Fibroblast of skin of left biceps (primary cell): ENCODE results near the gene AP1S1.
"Not testable (repeated sequence)": the region's sequence is repeated elsewhere in the genome, so short reads cannot be mapped to it uniquely, and the experiment has no call there.

Experiments used
- DNase-seq, 2 experiments: peaks; one replicate each; pipeline ENCODE4 v3.0.0-alpha.2; 2013; ENCODE audit warnings: low read depth in 2 of 2

The AP1S1 gene

DNA sequence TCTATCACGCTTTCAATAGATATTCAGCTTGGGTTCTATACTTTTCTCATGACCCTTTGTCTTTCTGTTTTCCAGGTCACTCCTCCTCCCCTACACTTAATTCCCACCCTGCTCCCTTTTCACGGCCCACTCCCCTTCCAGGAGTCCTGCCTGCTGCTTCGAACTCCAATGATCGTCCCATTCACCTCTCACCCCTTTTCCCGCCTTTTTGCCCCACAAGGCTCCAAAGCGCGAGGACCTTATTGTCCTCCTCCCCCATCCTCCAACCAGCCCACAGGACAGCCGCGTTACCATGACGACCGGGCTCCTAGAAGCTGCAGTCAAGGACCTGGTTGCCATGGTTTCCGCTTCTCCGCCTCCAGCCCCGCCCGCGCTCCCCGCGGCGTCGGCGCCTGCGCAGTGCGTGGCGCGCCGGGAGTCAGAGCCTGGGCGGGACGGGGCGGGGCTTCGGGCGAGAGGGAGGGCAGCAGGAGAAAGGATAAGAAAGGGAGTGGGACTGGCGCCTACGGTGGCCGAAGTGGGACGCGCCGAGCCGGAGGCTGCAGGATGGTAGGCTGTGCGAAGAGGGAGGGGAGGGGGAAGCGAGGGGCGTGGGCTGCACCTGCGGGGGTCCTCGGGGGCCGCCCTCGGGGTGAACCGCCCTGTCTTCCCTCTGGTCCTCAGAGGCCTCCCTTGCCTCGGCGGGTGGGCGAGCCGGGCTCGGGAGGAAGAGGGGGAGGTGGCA lies at the start of gene AP1S1:
TSS of gene AP1S1 (plus strand) at position 508 of the 724 bp plus-strand sequence. CDS start at position 547, 39 bp downstream.
- DNase-seq, result peak; percentile 86 to 88

DNA sequence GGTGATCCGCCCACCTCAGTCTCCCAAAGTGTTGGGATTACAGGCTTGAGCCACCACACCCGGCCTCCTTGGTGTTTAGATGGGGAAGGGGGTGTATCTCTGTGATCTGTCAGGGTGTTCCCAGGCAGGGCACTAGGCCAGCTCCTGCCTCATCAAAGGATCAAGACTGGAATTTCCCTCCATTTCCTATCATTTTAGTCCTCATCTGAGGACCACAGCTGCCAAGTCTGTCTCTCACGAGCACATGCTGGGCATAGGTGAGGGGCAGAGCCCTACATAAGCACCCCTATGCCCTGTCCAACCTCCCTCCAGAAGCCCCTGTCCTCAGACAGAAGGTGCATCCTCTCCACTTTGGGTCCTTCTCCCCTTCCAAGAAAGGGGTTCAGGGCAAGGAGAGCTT lies 49.5 kb upstream of the AP1S1 start:
- no peak for DNase-seq

DNA sequence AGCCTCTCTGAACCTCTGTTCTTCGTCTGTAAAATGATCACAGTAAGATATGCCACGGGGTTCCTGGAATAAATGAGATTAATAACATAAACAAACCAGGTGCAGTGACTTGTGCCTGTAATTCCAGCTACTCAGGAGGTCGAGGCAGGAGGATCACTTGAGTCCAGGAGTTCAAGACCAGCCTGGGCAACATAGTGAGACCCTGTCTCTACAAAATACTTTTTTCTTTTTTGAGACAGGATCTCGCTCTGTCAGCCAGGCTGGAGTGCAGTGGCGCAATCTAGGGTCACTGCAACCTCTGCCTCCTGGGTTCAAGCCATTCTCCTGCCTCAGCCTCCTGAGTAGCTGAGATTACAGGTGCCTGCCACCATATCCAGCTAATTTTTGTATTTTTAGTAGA lies 49.0 kb upstream of the AP1S1 start:
- DNase-seq, result not testable (repeated sequence)

DNA sequence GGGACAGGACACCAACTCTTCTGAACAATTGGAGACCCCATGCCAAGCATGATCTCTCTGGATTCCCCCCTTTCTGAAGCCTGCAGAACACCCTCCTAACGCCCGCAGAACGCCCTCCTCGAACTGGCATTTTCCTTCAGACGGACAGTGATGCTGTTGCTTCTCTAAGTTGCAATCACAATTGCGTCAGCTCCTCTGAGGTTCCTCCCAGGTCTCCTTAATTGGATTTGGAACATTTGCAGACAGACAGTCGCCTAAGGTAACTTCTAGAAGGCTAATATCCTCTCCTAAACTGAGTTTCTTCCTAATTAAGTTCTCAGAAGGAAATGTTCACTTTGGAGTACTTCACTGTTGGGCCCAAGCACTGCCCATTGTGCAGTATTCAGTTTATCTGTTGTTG lies 47.9 kb upstream of the AP1S1 start:
- DNase-seq, result no peak

DNA sequence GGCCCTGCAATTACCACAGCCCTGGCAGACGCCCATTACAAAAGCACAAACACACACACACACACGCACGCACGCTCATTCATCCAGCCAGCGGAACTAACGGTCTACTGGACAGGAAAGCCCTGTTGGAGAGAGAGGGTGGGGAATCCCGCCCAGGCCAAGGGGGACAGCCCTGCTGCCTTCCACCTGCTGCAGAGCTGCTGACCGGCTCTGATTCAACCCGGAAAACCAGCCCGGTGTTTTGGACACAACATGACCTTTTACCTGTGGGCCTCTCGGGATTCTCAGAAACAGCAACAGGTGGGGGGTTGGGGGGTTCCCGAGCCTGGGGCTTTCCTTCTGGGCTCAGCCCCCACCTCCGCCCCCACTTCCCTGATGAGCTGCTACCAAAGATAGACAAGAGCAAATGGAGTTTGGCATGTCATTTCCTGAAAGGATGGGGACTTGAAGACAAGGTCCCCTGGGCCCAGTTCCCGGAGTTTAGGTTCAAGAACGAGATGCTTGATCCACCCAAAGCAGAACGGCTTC lies 45.9 kb upstream of the AP1S1 start:
- no peak for DNase-seq

DNA sequence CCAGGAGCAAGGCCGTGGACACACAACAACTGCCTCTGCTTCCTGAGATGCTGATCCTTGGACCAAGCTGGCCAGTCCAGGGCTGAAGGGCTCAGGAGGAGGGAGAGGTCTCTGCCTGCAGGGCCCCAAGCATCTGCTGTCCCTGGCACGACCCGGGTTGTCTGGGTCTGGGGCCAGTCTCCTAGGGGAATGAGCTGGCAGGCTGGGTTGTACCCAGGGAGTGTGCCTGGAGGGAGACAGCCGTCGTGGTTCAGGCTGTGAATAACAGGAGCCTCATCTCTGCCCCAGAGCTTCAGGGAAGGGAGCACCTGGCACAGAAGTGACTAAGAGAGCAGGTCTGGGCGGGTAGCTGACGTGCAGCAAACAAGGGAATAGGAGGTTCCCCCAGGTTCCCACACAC lies 45.3 kb upstream of the AP1S1 start:
- DNase-seq, result no peak

DNA sequence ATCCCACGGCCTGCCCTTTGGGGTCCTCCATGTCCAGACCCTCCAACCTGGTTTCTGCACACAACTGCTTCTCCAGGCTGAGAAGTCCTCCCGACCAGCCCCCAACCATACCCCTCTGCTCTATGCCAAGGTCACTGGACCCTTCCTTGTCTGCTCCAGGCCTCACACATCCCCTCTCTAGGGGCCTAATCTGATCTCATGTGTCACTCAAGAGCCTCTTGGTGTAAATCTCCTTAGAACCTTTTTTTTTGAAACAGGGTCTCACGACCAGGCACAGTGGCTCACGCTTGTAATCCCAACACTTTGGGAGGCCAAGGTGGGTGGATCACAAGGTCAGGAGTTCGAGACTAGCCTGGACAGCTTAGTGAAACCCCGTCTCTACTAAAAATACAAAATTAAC lies 44.9 kb upstream of the AP1S1 start:
- no peak for DNase-seq

DNA sequence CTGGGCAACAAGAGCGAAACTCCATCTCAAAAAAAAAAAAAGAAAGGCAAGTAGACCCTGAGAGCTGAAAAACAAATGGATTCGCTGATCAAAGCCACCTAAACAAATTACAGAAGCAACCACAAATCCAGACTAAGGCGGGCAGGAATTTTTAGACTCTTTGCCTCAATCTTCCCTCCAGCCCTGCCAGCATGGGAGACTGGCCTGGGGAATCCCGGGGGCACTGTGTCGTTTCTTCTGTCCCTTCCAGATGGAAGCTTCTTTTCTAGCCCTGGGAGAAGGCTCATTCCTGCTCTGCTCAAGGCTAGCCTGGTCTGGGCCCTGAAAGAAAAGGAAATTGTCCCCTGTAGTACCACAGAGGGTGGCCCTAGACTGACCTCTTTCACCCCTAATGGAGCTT lies 43.0 kb upstream of the AP1S1 start:
- DNase-seq, result no peak

DNA sequence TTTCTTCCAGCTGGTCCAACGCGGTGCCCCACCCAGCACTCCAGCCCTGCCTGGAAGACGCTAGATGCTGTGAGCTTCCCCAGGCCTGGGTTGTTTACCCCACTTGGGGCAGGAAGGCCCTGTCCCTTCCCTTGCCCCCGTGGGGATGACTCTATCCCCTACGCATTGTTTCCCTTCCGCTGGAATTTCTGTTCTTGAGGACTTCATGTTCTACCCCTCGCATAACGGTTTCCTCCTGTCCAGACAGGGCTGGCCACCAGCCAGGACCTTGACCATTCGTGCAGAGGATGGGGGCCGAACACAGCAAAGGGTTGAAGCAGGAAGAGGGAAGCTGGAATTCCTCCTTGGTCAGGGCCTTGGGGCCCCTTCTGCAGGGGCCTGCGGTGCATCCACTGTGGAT lies 42.0 kb upstream of the AP1S1 start:
- no peak for DNase-seq

DNA sequence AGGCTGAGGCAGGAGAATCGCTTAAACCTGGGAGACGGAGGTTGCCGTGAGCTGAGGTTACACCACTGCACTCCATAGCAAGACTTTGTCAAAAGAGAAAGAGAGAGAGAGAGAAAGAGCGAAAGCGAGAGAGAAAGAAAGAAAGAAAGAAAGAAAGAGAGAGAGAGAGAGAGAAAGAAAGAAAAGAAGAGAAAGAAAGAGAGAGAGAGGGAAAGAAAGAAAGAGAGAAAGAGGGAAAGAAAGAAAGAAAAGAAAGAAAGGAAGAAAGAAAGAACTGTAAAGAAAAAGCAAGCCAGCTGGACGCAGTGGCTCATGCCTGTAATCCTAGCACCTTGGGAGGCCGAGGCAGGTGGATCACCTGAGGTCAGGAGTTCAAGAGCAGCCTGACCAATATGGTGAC lies 41.1 kb upstream of the AP1S1 start:
- not testable (repeated sequence) for DNase-seq

DNA sequence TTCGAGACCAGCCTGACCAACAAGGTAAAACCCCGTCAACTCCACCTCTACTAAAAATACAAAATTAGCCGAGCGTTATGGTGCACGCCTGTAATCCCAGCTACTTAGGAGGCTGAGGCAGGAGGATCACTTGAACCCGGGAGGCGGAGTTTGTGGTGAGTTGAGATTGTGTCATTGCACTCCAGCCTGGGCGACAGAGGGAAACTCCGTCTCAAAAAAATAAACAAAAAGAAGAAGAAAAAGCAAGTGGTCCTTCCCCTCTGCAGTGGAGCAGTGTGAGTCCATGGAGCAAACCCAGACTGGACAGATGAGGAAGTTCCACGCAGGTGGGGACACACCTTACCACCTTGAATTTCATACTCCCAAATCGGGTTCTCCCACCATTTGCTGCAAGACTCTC lies 40.4 kb upstream of the AP1S1 start:
- no peak for DNase-seq

DNA sequence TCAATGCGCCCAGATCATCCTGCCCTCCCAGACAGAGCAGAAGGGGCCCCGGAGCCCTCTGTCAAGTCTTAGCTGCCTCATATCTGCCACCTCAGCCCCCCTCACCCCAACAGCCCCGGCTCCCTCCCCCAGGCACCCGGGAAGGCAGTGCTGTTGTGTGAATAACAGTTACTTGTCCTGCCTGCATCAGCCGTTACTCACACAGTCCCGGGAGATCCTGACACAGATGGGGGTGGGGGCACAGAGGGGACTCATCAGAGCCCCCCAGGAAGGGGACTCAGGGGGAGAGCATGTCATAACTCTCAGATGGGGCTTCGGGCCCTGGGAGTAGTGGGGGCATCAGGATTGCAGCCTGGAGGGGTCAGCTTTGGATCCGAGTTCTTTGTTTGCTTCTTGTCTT lies 39.8 kb upstream of the AP1S1 start:
- no peak for DNase-seq

DNA sequence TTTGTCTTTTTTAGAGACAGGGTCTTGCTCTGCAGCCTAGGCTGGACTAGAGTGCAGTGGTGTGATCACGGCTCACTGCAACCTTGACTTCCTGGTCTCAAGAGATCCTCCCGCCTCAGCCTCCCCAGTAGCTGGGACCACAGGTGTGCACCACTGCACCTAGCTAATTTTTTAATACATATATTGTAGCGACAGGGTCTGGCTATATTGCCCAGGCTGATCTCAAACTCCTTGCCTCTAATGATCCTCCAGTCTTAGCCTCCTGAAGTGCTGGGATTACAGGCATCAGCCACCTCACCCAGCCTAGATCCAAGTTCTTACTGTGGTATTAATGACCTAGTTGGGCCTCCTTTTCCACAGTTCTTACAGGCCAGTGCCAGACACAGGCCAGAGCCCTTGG lies 39.1 kb upstream of the AP1S1 start:
- DNase-seq, result no peak

DNA sequence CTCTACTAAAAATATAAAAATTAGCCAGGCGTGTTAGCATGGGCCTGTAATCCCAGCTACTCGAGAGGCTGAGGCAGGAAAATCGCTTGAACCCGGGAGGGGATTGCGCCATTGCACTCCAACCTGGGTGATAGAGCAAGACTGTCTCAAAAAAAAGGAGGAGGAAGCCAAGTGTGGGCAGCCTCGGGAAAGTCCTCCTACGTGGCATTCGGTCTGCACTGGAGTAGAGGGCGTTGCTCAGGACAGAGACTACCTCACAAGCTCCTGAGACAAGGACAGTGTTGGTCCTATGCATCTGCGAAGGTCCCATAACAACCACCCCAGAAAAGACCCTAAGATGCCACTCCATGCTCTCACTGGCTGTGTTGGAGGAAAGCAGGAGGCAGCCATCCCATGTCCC lies 37.4 kb upstream of the AP1S1 start:
- DNase-seq, result no peak

DNA sequence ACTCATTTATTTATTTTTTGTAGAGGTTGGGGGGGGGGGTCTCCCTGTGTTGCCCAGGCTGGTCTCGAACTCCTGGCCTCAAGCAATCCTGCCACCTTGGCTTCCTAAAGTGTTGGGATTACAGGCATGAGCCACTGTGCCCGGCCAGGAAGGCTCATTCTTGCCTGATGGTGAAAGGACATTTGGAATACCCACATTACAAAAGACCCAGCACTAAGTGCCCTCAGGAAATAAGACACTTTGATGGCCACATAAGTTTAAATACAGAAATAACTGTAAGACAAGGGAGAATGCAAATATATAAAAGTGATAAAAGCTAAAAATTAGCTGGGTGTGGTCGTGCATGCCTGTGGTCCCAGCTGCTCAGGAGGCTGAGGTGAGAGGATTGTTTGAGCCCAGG lies 35.4 kb upstream of the AP1S1 start:
- no peak for DNase-seq

DNA sequence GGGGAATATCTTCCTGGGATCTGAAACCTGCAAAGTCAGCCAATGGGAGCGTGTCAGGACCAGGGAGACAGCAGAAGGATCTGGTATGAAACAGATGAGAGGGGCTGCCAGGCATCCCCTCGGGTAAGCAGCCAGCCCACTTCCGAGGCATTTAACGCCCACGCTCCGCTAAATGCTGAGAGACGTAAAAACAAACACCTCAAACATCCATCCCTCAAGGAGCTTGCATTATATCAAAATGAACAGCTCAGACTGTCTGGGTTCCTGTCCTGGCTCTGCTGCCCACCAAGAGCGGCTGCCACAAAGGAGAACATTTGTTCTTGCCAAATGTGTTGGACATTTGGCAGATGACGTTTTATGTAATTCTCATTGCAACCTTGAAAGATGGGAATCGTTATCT lies 34.4 kb upstream of the AP1S1 start:
- DNase-seq, result no peak

DNA sequence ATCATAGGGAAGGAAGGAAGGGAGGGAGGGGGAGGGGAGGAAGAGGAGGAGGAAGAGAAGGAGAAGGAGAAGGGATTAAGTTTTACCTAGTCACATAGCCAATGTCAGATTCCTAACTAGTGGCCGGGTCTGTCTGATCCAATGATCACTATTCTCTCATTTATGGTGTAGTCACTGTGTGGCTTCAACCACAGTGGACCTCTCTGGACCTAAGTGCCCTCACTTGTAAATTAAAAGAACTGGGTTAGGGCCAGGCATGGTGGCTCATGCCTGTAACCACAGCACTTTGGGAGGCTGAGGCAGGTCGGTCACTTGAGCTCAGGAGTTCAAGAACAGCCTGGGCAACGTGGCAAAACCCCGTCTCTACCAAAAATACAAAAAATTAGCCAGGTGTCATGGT lies 34.0 kb upstream of the AP1S1 start:
- no peak for DNase-seq

DNA sequence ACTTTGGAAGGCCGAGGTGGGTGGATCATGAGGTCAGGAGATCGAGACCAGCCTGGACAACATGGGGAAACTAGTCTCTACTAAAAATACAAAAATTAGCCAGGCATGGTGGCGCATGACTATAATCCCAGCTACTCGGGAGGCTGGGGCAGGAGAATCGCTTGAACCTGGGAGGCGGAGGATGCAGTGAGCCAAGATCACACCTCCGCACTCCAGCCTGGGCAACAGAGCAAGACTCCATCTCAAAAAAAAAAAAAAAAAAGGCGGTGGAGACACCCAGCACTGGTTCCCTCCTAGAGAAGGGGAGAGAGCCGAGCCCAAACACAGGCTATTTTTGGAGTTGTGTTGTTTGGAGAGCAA lies 32.7 kb upstream of the AP1S1 start:
- DNase-seq, result not testable (repeated sequence)

DNA sequence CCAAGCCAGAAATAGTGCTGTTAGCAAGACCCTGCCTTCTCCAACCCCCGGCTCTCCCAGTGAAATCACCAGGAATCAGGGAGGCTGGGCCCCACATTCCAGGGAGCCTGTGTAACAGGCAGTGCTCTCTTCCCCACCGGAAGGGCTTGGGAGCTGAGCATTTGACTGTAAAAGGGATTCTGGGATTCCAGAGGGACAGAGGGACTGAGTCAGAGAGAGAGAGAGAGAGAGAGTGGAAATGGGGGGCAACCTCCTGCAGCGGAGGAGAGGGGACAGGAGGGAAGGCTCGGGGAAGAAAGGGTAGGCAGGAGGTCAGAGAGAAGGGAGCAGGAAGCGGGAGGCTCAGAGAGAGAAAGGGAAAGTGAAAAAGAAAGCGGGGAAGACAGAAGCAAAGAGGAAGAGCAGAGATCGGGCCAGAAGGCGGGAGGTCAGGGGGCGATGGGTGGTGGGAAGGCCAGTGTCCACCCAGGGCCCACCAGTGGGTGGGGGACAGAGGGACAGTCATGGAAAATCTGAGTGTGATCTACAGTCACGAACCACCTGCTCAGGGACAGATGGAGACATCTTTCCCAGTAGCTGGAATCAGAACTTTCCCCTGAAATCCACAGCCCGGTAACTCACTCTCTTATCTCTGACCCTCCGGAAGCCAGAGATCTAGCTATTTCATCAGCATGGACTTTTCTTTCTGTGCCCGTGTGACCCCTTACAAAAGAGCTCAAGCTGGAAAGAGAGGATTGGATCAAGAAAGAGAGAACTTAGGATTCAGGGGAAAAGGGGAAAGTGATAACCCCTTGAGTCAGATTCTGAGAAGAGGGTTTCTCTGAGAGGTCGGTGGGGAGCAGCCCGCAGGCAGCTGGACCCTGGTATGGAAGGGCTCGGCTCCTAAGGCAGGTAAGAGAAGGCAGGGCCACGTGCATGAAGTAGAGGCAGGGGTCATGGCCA lies 32.0 kb upstream of the AP1S1 start:
- peak; percentile 98 to 99 for DNase-seq

DNA sequence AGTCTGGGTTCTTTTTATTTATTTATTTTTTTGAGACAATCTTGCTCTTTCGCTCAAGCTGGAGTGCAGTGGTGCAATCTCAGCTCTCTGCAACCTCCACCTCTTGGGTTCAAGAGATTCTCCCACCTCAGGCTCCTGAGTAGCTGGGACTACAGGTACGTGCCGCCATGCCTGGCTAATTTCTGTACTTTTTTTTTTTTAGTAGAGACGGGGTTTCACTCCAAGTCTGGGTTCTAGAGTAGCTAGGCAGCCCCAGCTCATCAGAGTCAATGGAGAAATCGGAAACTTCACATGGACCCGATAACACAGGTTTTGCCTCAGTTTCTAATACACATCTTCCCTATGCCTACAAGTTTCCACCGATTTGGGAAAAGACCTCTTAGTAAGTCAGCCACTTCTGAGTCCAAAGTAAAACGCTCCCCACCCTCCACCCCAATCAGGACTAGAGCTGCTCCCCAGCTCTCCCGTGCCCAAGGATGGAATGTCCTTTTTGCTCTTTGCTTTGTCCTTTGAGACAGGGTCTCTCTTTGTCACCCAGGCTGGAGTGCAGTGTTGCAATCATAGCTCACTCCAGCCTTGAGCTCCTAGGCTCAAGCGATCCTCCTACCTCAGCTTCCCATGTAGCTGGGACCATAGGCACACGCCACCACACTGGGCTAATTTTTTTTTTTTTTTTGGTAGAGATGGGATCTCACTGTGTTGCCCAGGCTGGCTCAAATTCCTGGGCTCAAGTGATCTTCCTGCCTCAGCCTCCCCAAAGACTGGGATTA lies 31.2 kb upstream of the AP1S1 start:
- no peak for DNase-seq

DNA sequence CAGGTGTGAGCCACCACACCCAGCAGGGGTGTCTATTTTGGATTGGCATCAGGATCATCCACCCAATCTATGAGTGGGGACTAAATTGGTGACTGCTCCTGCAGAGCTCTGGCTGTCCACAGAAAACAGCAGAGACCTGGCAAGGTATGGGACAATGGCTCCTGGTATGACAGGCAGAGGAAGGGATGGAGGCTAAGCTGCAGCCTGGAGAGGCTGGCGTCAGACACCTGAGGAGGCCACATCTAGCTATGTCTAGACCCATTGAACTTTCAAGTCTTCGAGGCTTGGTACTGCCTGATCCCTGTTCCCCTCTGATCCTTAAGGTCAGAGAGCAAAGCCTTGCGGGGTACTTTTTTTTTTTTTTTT lies 30.6 kb upstream of the AP1S1 start:
- DNase-seq, result no peak

DNA sequence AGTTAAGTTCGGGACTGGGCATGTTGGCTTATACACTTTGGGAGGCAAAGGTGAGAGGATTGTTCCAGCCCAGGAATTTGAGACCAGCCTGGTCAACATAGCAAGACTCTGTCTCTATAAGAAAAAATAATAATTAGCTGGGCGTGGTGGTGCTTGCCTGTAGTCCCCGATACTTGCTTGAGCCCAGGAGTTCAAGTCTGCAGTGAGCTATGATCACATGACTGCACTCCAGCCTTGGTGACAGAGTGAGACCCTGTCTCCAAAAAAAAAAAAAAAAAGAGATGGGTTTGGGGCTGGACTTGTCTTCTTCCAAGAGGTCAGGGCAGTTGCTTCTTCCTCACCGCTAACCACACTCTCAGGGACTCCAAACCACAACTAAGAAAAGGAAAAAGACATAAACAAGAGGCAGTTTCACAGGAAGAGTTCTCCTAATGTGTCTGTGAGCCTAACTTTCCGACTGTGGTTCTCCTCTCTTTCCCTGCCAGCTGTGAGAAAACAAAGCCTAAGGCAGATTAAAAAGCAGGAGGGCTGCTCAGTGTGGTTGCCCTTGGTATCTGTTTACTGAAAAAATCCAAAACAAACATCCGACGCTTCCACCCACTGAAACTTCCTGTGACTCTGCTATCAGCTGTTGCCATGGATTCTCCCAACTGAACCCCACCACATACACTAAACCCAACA lies 29.8 kb upstream of the AP1S1 start:
- DNase-seq, result no peak
